HG02973 (cell line): Measurements from ENCODE around the gene MSANTD3.
"Not testable (repeated sequence)": the region's sequence is repeated elsewhere in the genome, so short reads cannot be mapped to it uniquely, and the experiment has no call there.

ENCODE experiments used
- ATAC-seq: cut with Tn5 transposase; IDR thresholded peaks from one replicate; pipeline ENCODE4 v1.9.1; 2021; ENCODE audit warnings: moderate library complexity; ENCODE audit not compliant: unreplicated experiment

The MSANTD3 gene, protein sequence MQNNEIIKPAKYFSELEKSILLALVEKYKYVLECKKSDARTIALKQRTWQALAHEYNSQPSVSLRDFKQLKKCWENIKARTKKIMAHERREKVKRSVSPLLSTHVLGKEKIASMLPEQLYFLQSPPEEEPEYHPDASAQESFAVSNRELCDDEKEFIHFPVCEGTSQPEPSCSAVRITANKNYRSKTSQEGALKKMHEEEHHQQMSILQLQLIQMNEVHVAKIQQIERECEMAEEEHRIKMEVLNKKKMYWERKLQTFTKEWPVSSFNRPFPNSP

DNA sequence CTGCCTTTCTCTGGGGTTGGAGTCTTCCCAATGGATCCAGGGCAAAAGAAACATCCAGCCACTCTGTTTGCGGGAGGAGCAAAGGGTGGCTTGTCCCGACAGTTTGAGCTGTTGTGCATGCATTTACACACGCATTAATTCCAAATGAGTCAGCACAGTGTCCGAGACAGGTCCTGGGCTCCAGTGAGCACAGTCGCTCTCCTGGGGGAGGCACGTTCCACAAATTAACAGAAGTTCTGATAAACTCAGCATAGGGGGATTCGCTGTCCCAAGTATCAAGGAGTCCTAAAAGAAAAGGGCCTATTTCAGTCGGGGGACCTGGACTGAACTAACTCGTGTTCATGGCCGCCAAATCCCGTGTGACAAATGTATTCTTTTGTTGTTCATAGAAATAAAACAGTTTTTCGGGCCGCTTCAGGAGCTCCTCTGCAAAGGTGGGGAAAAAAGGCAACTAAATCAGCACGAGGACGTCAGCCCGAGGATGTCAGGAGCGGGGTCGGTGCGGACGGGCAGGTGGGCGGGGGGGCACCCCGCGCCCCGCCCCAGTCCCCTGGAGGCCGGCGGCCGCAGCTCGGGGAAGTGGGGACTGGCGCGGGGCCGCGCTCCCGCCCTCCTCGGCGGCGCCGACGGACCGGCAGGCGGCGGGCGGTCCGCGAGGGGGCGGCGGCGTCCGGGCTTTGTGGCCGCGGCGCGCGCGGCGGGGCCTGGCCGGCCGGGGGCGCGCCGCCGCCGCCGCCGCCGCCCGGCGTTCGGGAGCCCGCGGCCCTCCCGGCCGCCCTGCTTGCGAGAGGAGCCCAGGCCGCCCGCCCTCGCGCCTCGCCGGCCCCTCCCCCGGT lies at the start of gene MSANTD3:
MSANTD3 (plus strand) TSS at position 614 of the 836 bp plus-strand sequence. CDS start 14,796 bp downstream, outside the sequence.
- peak; percentile 71 for ATAC-seq

DNA sequence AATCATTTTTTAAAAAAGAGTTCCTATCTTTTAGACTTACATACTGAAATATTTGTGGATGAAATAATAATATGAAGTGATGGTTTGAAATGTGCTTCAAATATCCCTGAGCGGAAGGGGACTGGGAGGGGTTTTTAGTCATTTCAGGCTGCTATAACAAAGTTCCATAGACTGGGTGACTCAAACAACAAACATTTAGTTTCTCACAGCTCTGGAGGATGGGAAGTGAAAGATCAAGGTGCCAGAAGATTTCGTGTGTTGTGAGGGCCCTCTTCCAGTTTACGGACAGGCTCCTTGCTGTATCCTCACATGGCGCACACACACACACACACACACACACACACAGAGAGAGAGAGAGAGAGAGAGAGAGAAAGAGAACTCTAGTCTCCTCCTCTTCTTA lies 47.1 kb upstream of the MSANTD3 start:
- no peak for ATAC-seq

- ATAC-seq = not testable (repeated sequence)
These were observed 34.0 kb upstream of the MSANTD3 start for GRCh38 chr9:100392989-100393388.

DNA sequence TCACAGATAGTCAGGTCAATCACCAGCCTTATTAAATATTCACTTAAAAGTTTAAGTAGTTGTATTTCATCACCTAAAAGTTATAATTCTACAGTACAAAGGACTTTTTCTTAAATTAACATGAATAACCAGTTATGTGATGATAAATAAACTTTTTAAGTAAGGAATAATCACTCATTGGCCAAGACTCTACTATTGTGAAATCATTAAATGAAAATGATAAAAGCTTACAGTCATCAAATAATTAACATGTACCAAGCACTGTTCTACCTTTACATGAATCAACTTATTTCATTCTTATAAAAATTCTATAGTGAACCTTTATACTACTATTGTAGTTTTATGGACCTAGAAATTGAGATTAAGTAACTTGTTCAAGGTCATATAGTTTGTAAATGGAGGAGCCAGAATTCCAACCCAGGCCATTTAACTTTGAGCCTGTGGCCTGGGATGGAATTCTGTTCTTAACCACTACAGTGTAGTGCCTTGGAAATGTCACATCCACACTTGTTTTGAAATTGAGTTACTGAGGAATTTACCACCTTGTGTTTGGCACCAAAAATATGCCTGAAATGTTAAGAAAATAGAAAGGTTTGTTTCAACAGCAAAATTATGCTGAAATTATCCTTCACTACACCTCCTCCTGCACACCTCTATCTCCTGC lies 32.8 kb upstream of the MSANTD3 start:
- no peak for ATAC-seq

- ATAC-seq = no peak
These were observed 32.1 kb upstream of the MSANTD3 start for GRCh38 chr9:100394816-100395215.

- no peak for ATAC-seq
These were observed 30.2 kb upstream of the MSANTD3 start for GRCh38 chr9:100396769-100397168.

- ATAC-seq = no peak
These were observed 29.2 kb upstream of the MSANTD3 start for GRCh38 chr9:100397529-100398266.

DNA sequence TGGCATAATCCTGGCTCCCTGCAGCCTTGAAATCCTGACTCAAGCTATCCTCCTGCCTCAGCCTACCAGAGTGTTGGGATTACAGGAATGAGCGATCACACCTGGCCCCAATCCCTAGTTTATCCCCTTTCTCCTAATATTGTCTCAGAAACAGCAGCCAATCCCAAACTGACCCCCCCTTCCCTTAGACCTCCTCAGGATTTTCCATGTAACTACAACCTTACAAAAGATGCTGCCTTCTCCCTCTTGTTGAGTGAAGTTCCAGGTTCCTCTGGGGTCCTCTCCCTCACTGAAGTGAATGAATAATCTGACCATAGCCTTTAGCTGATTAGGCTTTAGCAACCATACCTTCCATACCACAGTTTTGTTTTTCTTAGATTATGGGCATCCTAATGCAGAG lies 25.9 kb upstream of the MSANTD3 start:
- ATAC-seq = no peak

DNA sequence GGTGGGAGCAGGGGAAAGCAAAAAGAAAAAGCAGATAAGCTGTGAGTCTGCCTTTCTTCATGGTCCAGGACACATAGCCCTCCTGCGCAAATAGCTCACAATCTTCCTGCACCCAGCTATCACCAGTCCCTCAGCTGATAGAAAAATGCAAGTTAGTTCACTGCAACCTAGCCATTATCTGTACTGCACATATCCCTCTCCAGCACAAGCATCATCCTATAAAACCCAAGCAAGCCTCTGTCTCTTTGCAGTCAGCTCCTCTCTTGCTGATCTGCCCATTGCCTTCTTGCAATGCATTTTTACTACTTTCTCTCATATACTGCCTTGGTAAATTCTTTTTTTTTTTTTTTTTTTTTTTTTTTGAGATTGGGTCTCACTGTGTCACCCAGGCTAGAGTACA lies 20.0 kb upstream of the MSANTD3 start:
- no peak for ATAC-seq

GRCh38 chr9:100408546-100409175 lies 18.3 kb upstream of the MSANTD3 start:
- ATAC-seq = no peak

GRCh38 chr9:100409176-100409556 lies 17.8 kb upstream of the MSANTD3 start:
- ATAC-seq = no peak

GRCh38 chr9:100411472-100412283 lies 15.3 kb upstream of the MSANTD3 start:
- ATAC-seq = peak; percentile 99

GRCh38 chr9:100413839-100414420 lies 13.0 kb upstream of the MSANTD3 start:
- no peak for ATAC-seq

DNA sequence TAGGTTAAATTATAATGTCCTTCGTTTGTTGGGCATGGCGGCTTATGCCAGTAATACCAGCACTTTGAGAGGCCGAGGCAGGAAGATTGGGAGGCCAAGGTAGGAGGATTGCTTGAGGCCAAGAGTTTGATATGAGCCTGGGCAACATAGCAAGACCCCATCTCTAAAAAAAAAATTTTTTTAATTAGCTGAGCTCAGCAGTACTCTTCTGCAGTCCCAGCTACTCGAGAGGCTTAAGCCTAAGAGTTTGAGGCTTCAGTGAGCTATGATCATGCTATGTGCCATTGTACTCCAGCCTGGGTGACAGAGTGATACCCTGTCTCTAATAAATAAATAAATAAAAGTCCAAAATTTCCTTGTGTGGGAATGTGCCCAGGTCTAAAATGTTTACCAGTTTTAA lies 9.1 kb upstream of the MSANTD3 start:
- ATAC-seq = no peak

DNA sequence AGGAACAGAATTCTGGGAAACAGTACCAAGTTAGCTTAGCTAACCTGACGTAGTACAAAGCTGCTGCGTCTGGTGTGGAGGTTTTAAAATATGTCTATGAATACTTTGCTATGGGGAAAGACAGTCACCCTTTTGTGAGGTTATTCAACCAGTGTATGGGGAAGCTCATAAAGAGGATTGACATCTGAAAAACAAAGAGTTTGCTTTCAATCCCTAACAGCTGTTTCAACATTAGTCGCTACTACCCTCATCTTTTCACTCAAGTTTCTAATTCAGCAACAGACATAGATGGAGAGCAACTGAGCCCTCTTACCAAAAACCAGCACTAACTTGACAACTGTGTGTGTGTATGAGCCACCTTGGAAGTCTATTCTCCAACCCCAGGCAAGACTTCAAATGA lies 7.8 kb upstream of the MSANTD3 start:
- no peak for ATAC-seq

- not testable (repeated sequence) for ATAC-seq
These were observed 5.8 kb upstream of the MSANTD3 start for GRCh38 chr9:100421116-100421515.

DNA sequence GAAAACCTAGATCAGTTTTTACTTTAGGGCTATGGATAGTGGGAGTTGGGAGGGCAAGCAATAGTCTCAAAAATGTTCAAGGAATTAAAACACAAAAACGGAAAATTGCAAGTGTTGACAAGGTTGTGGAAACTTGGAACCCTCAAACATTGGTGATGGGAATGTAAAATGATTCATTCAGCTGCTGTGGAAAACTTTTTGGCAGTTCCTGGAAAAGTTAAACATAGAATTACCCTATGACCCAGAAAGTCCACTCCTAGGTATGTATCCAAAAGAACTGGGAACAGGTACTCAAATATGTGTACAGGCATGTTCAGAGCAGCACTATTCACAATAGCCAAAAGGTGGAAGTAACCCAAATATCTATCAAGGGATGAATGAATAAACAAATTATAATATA lies 1.2 kb upstream of the MSANTD3 start:
- ATAC-seq = no peak

- ATAC-seq = no peak
These were observed 784 bp upstream of the MSANTD3 start for GRCh38 chr9:100426189-100426529.
